SK-N-SH treated with all-trans-retinoic acid at 6 μM for 48 hours (cell line): ENCODE results near the gene SNAPC4.

Experiments
- ATAC-seq: fragments of 200-7000 bp; cut with Tn5 transposase; 3 replicates; pipeline ENCODE4 v1.9.1; 2020; ENCODE audit warnings: mild to moderate bottlenecking, moderate library complexity
- ARNTL ChIP-seq: fragments of 450-650 bp; formaldehyde crosslinking; IDR thresholded peaks from 2 replicates; pipeline ENCODE4 v1.5.0; 2020; ENCODE audit warnings: low read depth, mild to moderate bottlenecking, moderate library complexity, borderline replicate concordance
- BACH2 ChIP-seq: fragments of 250-450 bp; sonication (Bioruptor Pico); IDR thresholded peaks from 2 replicates; pipeline ENCODE4 v1.9.0; 2021; ENCODE audit warnings: mild to moderate bottlenecking, borderline replicate concordance
- CREB5 ChIP-seq: fragments of 250-450 bp; sonication (Bioruptor Pico); IDR thresholded peaks from 2 replicates; pipeline ENCODE4 v1.5.1; 2020; ENCODE audit warnings: low read depth, mild to moderate bottlenecking, moderate library complexity
- CSDC2 ChIP-seq: fragments of 250-450 bp; sonication (Bioruptor Pico); IDR thresholded peaks from 2 replicates; pipeline ENCODE4 v1.5.0; 2020; ENCODE audit warnings: mild to moderate bottlenecking, moderate library complexity
- ESRRG ChIP-seq: fragments of 250-450 bp; sonication (Bioruptor Pico); IDR thresholded peaks from 2 replicates; pipeline ENCODE4 v1.6.1; 2021; ENCODE audit warnings: mild to moderate bottlenecking
- GLIS3 ChIP-seq: fragments of 250-450 bp; sonication (Bioruptor Pico); IDR thresholded peaks from 2 replicates; pipeline ENCODE4 v1.5.0; 2020; ENCODE audit warnings: mild to moderate bottlenecking, moderate library complexity
- ISL1 ChIP-seq: fragments of 250-450 bp; sonication (Bioruptor Pico); IDR thresholded peaks from 2 replicates; pipeline ENCODE4 v2.1.2; 2022; ENCODE audit warnings: mild to moderate bottlenecking, moderate library complexity
- OSR1 ChIP-seq: fragments of 250-450 bp; sonication (Bioruptor Pico); IDR thresholded peaks from 2 replicates; pipeline ENCODE4 v1.8.0; 2022; ENCODE audit warnings: moderate library complexity, mild to moderate bottlenecking, inconsistent platforms
- PATZ1 ChIP-seq: fragments of 250-450 bp; sonication (Bioruptor Pico); IDR thresholded peaks from 2 replicates; pipeline ENCODE4 v1.8.0; 2020; ENCODE audit warnings: mild to moderate bottlenecking, moderate library complexity, borderline replicate concordance
- POU6F1 ChIP-seq: fragments of 250-450 bp; sonication (Bioruptor Pico); IDR thresholded peaks from 2 replicates; pipeline ENCODE4 v1.8.0; 2021; ENCODE audit warnings: low read depth, mild to moderate bottlenecking, moderate library complexity, borderline replicate concordance
- PPARA ChIP-seq: fragments of 250-450 bp; sonication (Bioruptor Pico); IDR thresholded peaks from 2 replicates; pipeline ENCODE4 v1.5.0; 2020; ENCODE audit warnings: mild to moderate bottlenecking, borderline replicate concordance
- RARB ChIP-seq: fragments of 250-450 bp; sonication (Bioruptor Pico); IDR thresholded peaks from 2 replicates; pipeline ENCODE4 v1.8.0; 2021; ENCODE audit warnings: mild to moderate bottlenecking, moderate library complexity
- SNAI2 ChIP-seq: fragments of 250-450 bp; sonication (Bioruptor Pico); IDR thresholded peaks from 2 replicates; pipeline ENCODE4 v1.5.0; 2020; ENCODE audit warnings: mild to moderate bottlenecking, moderate library complexity
- TOX ChIP-seq: fragments of 250-450 bp; sonication (Bioruptor Pico); IDR thresholded peaks from 2 replicates; pipeline ENCODE4 v1.8.0; 2021; ENCODE audit warnings: mild to moderate bottlenecking, moderate library complexity, borderline replicate concordance
- TSHZ2 ChIP-seq: fragments of 250-450 bp; sonication (Bioruptor Pico); IDR thresholded peaks from 2 replicates; pipeline ENCODE4 v1.5.0; 2020; ENCODE audit warnings: mild to moderate bottlenecking, moderate library complexity
- ZC3H10 ChIP-seq: fragments of 250-450 bp; sonication (Bioruptor Pico); IDR thresholded peaks from 2 replicates; pipeline ENCODE4 v1.5.1; 2021; ENCODE audit warnings: mild to moderate bottlenecking, moderate library complexity
- ZFP3 ChIP-seq: fragments of 250-450 bp; sonication (Bioruptor Pico); IDR thresholded peaks from 2 replicates; pipeline ENCODE4 v1.5.0; 2020; ENCODE audit warnings: mild to moderate bottlenecking, moderate library complexity
- ZFP30 ChIP-seq: fragments of 450-650 bp; formaldehyde crosslinking; IDR thresholded peaks from 2 replicates; pipeline ENCODE4 v1.5.0; 2022; ENCODE audit warnings: mild to moderate bottlenecking, moderate library complexity
- ZNF565 ChIP-seq: fragments of 450-650 bp; formaldehyde crosslinking; conservative IDR thresholded peaks from 2 replicates; pipeline ENCODE4 v1.5.0; 2020; ENCODE audit warnings: low read depth, mild to moderate bottlenecking, moderate library complexity
- ZNF70 ChIP-seq: fragments of 450-650 bp; formaldehyde crosslinking; IDR thresholded peaks from 2 replicates; pipeline ENCODE4 v1.5.0; 2020; ENCODE audit warnings: mild to moderate bottlenecking, moderate library complexity
- TF ChIP-seq, protein P1 (sequence below): fragments of 250-450 bp; sonication (Bioruptor Pico); IDR thresholded peaks from 2 replicates; pipeline ENCODE4 v1.5.1; 2021; ENCODE audit warnings: mild to moderate bottlenecking, moderate library complexity

Gene SNAPC4

GRCh38 chr9:136372006-136372405 lies 28.0 kb downstream of the SNAPC4 start:
- no peak for TF ChIP-seq CREB5
- no peak for TF ChIP-seq SNAI2 (CRISPR knock-in tag)
- no peak for TF ChIP-seq ZNF565
- no peak for TF ChIP-seq ZC3H10 (CRISPR knock-in tag)
- TF ChIP-seq ZFP3 (CRISPR knock-in tag) = no peak
- no peak for TF ChIP-seq ISL1 (CRISPR knock-in tag)
- TF ChIP-seq PATZ1 (CRISPR knock-in tag) = no peak
- TF ChIP-seq ESRRG (CRISPR knock-in tag) = no peak
- TF ChIP-seq, protein P1, sequence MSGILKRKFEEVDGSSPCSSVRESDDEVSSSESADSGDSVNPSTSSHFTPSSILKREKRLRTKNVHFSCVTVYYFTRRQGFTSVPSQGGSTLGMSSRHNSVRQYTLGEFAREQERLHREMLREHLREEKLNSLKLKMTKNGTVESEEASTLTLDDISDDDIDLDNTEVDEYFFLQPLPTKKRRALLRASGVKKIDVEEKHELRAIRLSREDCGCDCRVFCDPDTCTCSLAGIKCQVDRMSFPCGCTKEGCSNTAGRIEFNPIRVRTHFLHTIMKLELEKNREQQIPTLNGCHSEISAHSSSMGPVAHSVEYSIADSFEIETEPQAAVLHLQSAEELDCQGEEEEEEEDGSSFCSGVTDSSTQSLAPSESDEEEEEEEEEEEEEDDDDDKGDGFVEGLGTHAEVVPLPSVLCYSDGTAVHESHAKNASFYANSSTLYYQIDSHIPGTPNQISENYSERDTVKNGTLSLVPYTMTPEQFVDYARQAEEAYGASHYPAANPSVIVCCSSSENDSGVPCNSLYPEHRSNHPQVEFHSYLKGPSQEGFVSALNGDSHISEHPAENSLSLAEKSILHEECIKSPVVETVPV (CRISPR knock-in tag) = no peak
- TF ChIP-seq ZFP30 (CRISPR knock-in tag) = no peak
- no peak for TF ChIP-seq POU6F1 (CRISPR knock-in tag)
- no peak for TF ChIP-seq TSHZ2
- TF ChIP-seq CSDC2 (CRISPR knock-in tag) = no peak
- no peak for TF ChIP-seq RARB (CRISPR knock-in tag)
- no peak for TF ChIP-seq PPARA (CRISPR knock-in tag)
- no peak for TF ChIP-seq GLIS3
- no peak for TF ChIP-seq ZNF70 (CRISPR knock-in tag)
- ATAC-seq = no peak

DNA sequence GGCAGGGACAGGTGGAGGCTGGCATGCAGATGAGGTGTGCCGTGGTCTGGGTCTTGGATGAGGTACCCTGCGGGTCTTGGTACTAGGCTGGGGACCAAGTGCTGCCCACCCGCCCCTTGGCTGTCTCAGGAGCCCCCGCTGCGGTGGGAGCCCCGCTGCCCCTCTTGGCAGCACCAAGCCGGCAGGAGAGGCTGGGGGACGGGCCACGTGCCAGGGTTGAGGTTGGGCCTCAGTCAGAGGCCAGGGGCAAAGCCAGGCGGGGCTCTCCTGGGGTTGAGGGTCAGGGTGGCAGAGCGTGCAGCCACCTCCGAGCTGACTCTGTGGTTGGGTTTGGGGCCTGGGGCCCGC lies 28.5 kb downstream of the SNAPC4 start:
- no peak for ATAC-seq

More for the DNA sequence above, 28.5 kb downstream of the SNAPC4 start:
- TF ChIP-seq OSR1 (CRISPR knock-in tag) = no peak
- no peak for TF ChIP-seq PPARA (CRISPR knock-in tag)
- no peak for TF ChIP-seq GLIS3
- TF ChIP-seq TSHZ2 = no peak
- TF ChIP-seq ZFP30 (CRISPR knock-in tag) = no peak
- TF ChIP-seq POU6F1 (CRISPR knock-in tag) = no peak
- TF ChIP-seq ISL1 (CRISPR knock-in tag) = no peak
- no peak for TF ChIP-seq TOX (CRISPR knock-in tag)
- TF ChIP-seq CSDC2 (CRISPR knock-in tag) = no peak
- no peak for TF ChIP-seq BACH2 (CRISPR knock-in tag)
- no peak for TF ChIP-seq SNAI2 (CRISPR knock-in tag)
- no peak for TF ChIP-seq PATZ1 (CRISPR knock-in tag)
- no peak for TF ChIP-seq ZNF565
- TF ChIP-seq ARNTL (CRISPR knock-in tag) = no peak
